GM18517 (cell line): ENCODE data around the gene EFNB1.

Experiments used
- ATAC-seq: cut with Tn5 transposase; IDR thresholded peaks from one replicate; pipeline ENCODE4 v1.9.1; 2021; ENCODE audit warnings: mild to moderate bottlenecking, moderate library complexity; ENCODE audit not compliant: unreplicated experiment

Gene EFNB1

GRCh38 chrX:68842781-68843581 lies 14.2 kb downstream of the EFNB1 start:
- no peak for ATAC-seq

GRCh38 chrX:68843992-68844391 lies 15.2 kb downstream of the EFNB1 start:
- no peak for ATAC-seq

- ATAC-seq: no peak
Measured at GRCh38 chrX:68844581-68844980, 15.8 kb downstream of the EFNB1 start.

GRCh38 chrX:68846536-68846935 lies 17.7 kb downstream of the EFNB1 start:
- no peak for ATAC-seq

- ATAC-seq: no peak
Measured at GRCh38 chrX:68847172-68847571, 18.4 kb downstream of the EFNB1 start.

GRCh38 chrX:68848189-68848940 lies 19.5 kb downstream of the EFNB1 start:
- ATAC-seq: no peak

- ATAC-seq: no peak
Measured at GRCh38 chrX:68851082-68851481, 22.3 kb downstream of the EFNB1 start.

GRCh38 chrX:68852046-68852445 lies 23.2 kb downstream of the EFNB1 start:
- no peak for ATAC-seq

GRCh38 chrX:68853665-68854251 lies 24.9 kb downstream of the EFNB1 start:
- no peak for ATAC-seq

GRCh38 chrX:68865300-68865699 lies 36.5 kb downstream of the EFNB1 start:
- no peak for ATAC-seq

- ATAC-seq: no peak
Measured at GRCh38 chrX:68865926-68866325, 37.1 kb downstream of the EFNB1 start.

GRCh38 chrX:68867458-68868112 lies 38.8 kb downstream of the EFNB1 start:
- no peak for ATAC-seq

GRCh38 chrX:68868316-68868715 lies 39.5 kb downstream of the EFNB1 start:
- ATAC-seq: no peak

GRCh38 chrX:68868902-68869800 lies 40.3 kb downstream of the EFNB1 start:
- ATAC-seq: no peak

GRCh38 chrX:68870357-68870756 lies 41.5 kb downstream of the EFNB1 start:
- ATAC-seq: no peak

- no peak for ATAC-seq
Measured at GRCh38 chrX:68872171-68872570, 43.4 kb downstream of the EFNB1 start.

GRCh38 chrX:68874076-68874475 lies 45.3 kb downstream of the EFNB1 start:
- no peak for ATAC-seq

GRCh38 chrX:68876731-68877130 lies 47.9 kb downstream of the EFNB1 start:
- no peak for ATAC-seq

GRCh38 chrX:68877606-68878005 lies 48.8 kb downstream of the EFNB1 start:
- ATAC-seq: no peak

GRCh38 chrX:68878977-68879645 lies 50.3 kb downstream of the EFNB1 start:
- ATAC-seq: no peak
